ENCODE data around the gene NAA38. TPM values are rescaled to one million over a fixed set of nuclear protein-coding genes. Genes with fewer than 3 reads are reported as not detected.

Gene NAA38
- total RNA-seq, 1 experiment from 2014 or later, result 36.6 TPM

GRCh38 chr17:7830616-7831015 is 26.7 kb downstream of the NAA38 start:
- no peak for TF ChIP-seq CTCF (IDR thresholded peaks at IDR 0.05; ENCODE audit: unreplicated experiment)
- intact Hi-C loops (cut with micrococcal nuclease; ENCODE audit: unreplicated experiment), result no loop called here
- no TSS peak for BruUV-seq (replicated peaks)
- CTCF ChIA-PET, result no interaction called here
- H3K27ac Mint-ChIP-seq (ENCODE audit: unreplicated experiment), result no peak overlapping the region
- no peak for DNase-seq
- H3K36me3 Mint-ChIP-seq (ENCODE audit: insufficient read depth, unreplicated experiment), result peaks cover 24% of the 10 kb centered on the region
- no peak overlapping the region for H3K4me3 Mint-ChIP-seq (ENCODE audit: low read depth, unreplicated experiment)
- H3K9me3 Mint-ChIP-seq (ENCODE audit: low read depth, unreplicated experiment), result no peaks in the 10 kb centered on the region
- H3K4me1 Mint-ChIP-seq (ENCODE audit: low read depth, unreplicated experiment), result peaks cover 7% of the 10 kb centered on the region
- H3K27me3 Mint-ChIP-seq (ENCODE audit: unreplicated experiment), result peaks cover 65% of the 10 kb centered on the region

GRCh38 chr17:7825206-7825990 is 32.0 kb downstream of the NAA38 start:
- H3K4me1 Mint-ChIP-seq (ENCODE audit: low read depth, unreplicated experiment), result peaks cover 8% of the 10 kb centered on the region
- no peak for DNase-seq

GRCh38 chr17:7824021-7824924 is 33.1 kb downstream of the NAA38 start:
- no TSS peak for BruUV-seq (replicated peaks)
- H3K4me3 Mint-ChIP-seq (ENCODE audit: low read depth, unreplicated experiment), result no peak overlapping the region
- H3K4me1 Mint-ChIP-seq (ENCODE audit: low read depth, unreplicated experiment), result peaks cover 8% of the 10 kb centered on the region
- peaks cover 77% of the 10 kb centered on the region for H3K27me3 Mint-ChIP-seq (ENCODE audit: unreplicated experiment)
- CTCF ChIA-PET, result interaction anchor here (0.7 to 1.2 kb wide), 3 partner anchors 21 to 183 kb away, joined by 3 to 5 read pairs (median 3); no protein-coding TSS in a partner anchor
- intact Hi-C loops (cut with micrococcal nuclease; ENCODE audit: unreplicated experiment), result no loop called here
- no peak for TF ChIP-seq CTCF (IDR thresholded peaks at IDR 0.05; ENCODE audit: unreplicated experiment)
- no peak overlapping the region for H3K27ac Mint-ChIP-seq (ENCODE audit: unreplicated experiment)
- DNase-seq, result no peak
- no peaks in the 10 kb centered on the region for H3K9me3 Mint-ChIP-seq (ENCODE audit: low read depth, unreplicated experiment)
- no peaks in the 10 kb centered on the region for H3K36me3 Mint-ChIP-seq (ENCODE audit: insufficient read depth, unreplicated experiment)

More at GRCh38 chr17:7825206-7825990, 32.0 kb downstream of the NAA38 start:
- no peak for TF ChIP-seq CTCF (IDR thresholded peaks at IDR 0.05; ENCODE audit: unreplicated experiment)
- Mint-ChIP-seq H3K9me3 (ENCODE audit: low read depth, unreplicated experiment) (no peaks in the 10 kb centered on the region), H3K27me3 (ENCODE audit: unreplicated experiment) (peaks cover 77% of the 10 kb centered on the region), H3K27ac (ENCODE audit: unreplicated experiment) (no peak overlapping the region), H3K36me3 (ENCODE audit: insufficient read depth, unreplicated experiment) (no peaks in the 10 kb centered on the region), H3K4me3 (ENCODE audit: low read depth, unreplicated experiment) (no peak overlapping the region)
- no TSS peak for BruUV-seq (replicated peaks)
- intact Hi-C loops (cut with micrococcal nuclease; ENCODE audit: unreplicated experiment), result no loop called here
- CTCF ChIA-PET, result interaction anchor here (0.9 to 1.2 kb wide), 2 partner anchors 20 to 31 kb away, joined by 3 read pairs; no protein-coding TSS in a partner anchor

- Mint-ChIP-seq H3K4me3 (ENCODE audit: low read depth, unreplicated experiment) (no peak overlapping the region), H3K27me3 (ENCODE audit: unreplicated experiment) (peaks cover 78% of the 10 kb centered on the region), H3K9me3 (ENCODE audit: low read depth, unreplicated experiment) (no peaks in the 10 kb centered on the region), H3K36me3 (ENCODE audit: insufficient read depth, unreplicated experiment) (no peaks in the 10 kb centered on the region), H3K4me1 (ENCODE audit: low read depth, unreplicated experiment) (peaks cover 8% of the 10 kb centered on the region), H3K27ac (ENCODE audit: unreplicated experiment) (no peak overlapping the region)
- intact Hi-C loops (cut with micrococcal nuclease; ENCODE audit: unreplicated experiment), result no loop called here
- CTCF ChIA-PET, result interaction anchor here (0.7 kb wide), 1 partner anchor 81 kb away, joined by 3 read pairs; no protein-coding TSS in a partner anchor
- no peak for DNase-seq
- no TSS peak for BruUV-seq (replicated peaks)
- no peak for TF ChIP-seq CTCF (IDR thresholded peaks at IDR 0.05; ENCODE audit: unreplicated experiment)
Measured at GRCh38 chr17:7823581-7824001, 33.8 kb downstream of the NAA38 start.

Data from Calu3 (cell line).